IMR-90 (cell line): ENCODE data around the gene TP53BP2. TPM values are rescaled to one million over a fixed set of nuclear protein-coding genes. Genes with fewer than 3 reads are reported as not detected.

Source experiments
- ATAC-seq: fragments of 200-7000 bp; cut with Tn5 transposase; 2 replicates; pipeline ENCODE4 v1.9.1; 2020; ENCODE audit warnings: low read depth, mild to moderate bottlenecking, moderate library complexity
- BruUV-seq: library from RNA; stranded (reverse); fragments of 400-500 nt; replicated peaks from 2 replicates; lab custom pipeline; 2021; lab: Mats Ljungman, UMichigan
- CTCF ChIA-PET: fragments of 300-600 bp; formaldehyde crosslinking; extraction: SDS; loops from one replicate; lab custom pipeline; 2021; ENCODE audit warnings: antibody characterized with exemption; lab: Yijun Ruan, JAX
- POLR2A ChIA-PET: fragments of 300-600 bp; sonication (Branson Sonifier 250); formaldehyde crosslinking; loops from one replicate; lab custom pipeline; 2022; ENCODE audit warnings: antibody characterized with exemption; ENCODE audit not compliant: unreplicated experiment; lab: Charles Lee
- DNase-seq: peaks from one replicate; pipeline ENCODE4 v3.0.0; 2013
- H2AFZ ChIP-seq: replicated peaks from 2 replicates; pipeline ENCODE3; 2013; ENCODE audit warnings: low read length, mild to moderate bottlenecking; ENCODE audit not compliant: poor library complexity
- H2AK5ac ChIP-seq: 2 replicates; pipeline ENCODE4 v1.6.1; 2013; ENCODE audit warnings: low read depth, low read length, inconsistent platforms
- H2AK9ac ChIP-seq: replicated peaks from 2 replicates; pipeline ENCODE3; 2013; ENCODE audit warnings: mild to moderate bottlenecking, low read depth, low read length, moderate library complexity; ENCODE audit not compliant: poor library complexity
- H2BK120ac ChIP-seq: 2 replicates; pipeline ENCODE4 v1.6.1; 2013; ENCODE audit warnings: low read depth, low read length, inconsistent platforms
- H2BK15ac ChIP-seq: 3 replicates; pipeline ENCODE4 v1.6.1; 2013; ENCODE audit warnings: low read depth, low read length, inconsistent platforms
- H2BK20ac ChIP-seq: 2 replicates; pipeline ENCODE4 v1.6.1; 2013; ENCODE audit warnings: low read depth, mild to moderate bottlenecking, inconsistent platforms, low read length, moderate library complexity
- H2BK5ac ChIP-seq: 2 replicates; pipeline ENCODE4 v1.6.1; 2013; ENCODE audit warnings: mild to moderate bottlenecking, low read depth, low read length, inconsistent platforms; ENCODE audit not compliant: poor library complexity, severe bottlenecking
- H3K14ac ChIP-seq: replicated peaks from 2 replicates; pipeline ENCODE4 v1.6.1; 2013; ENCODE audit warnings: low read depth, low read length, inconsistent platforms
- H3K18ac ChIP-seq: 2 replicates; pipeline ENCODE4 v1.6.1; 2013; ENCODE audit warnings: low read depth, low read length, control low read depth
- H3K23ac ChIP-seq: 2 replicates; pipeline ENCODE4 v1.6.1; 2013; ENCODE audit warnings: low read depth, low read length, inconsistent platforms
- H3K27ac ChIP-seq: 2 replicates; pipeline ENCODE4 v1.5.1; 2013; ENCODE audit warnings: mild to moderate bottlenecking, control low read depth, low read length; ENCODE audit not compliant: insufficient read depth
- H3K27me3 ChIP-seq: 2 replicates; pipeline ENCODE4 v1.6.1; 2013; ENCODE audit warnings: low read length; ENCODE audit not compliant: control insufficient read depth, insufficient read depth
- H3K36me3 ChIP-seq: 2 replicates; pipeline ENCODE4 v1.6.1; 2013; ENCODE audit warnings: low read length, mixed read lengths; ENCODE audit not compliant: control insufficient read depth, insufficient read depth
- H3K4ac ChIP-seq: 2 replicates; pipeline ENCODE4 v1.6.1; 2013; ENCODE audit warnings: low read depth, low read length, inconsistent platforms
- H3K4me1 ChIP-seq: 2 replicates; pipeline ENCODE4 v1.6.1; 2013; ENCODE audit warnings: low read length, mixed read lengths; ENCODE audit not compliant: control insufficient read depth, insufficient read depth
- H3K4me2 ChIP-seq: 2 replicates; pipeline ENCODE4 v1.6.1; 2013; ENCODE audit warnings: low read depth, mild to moderate bottlenecking, control low read depth, low read length, moderate library complexity
- H3K4me3 ChIP-seq: 2 replicates; pipeline ENCODE4 v1.5.1; 2013; ENCODE audit warnings: low read depth, mild to moderate bottlenecking, control low read depth, low read length, moderate library complexity; ENCODE audit not compliant: insufficient read depth
- H3K56ac ChIP-seq: 2 replicates; pipeline ENCODE4 v1.6.1; 2013; ENCODE audit warnings: low read length, inconsistent platforms; ENCODE audit not compliant: insufficient read depth; ENCODE audit errors: extremely low read depth
- H3K79me1 ChIP-seq, 2 experiments: 2 replicates each; pipeline ENCODE4 v1.6.1; 2013; ENCODE audit warnings: low read length in 2 of 2, inconsistent platforms in 1 of 2, low read depth in 1 of 2
- H3K9ac ChIP-seq: 2 replicates; pipeline ENCODE4 v1.6.1; 2013; ENCODE audit warnings: low read depth, low read length, control low read depth
- H3K9me1 ChIP-seq: 2 replicates; pipeline ENCODE4 v1.6.1; 2013; ENCODE audit warnings: low read length, inconsistent platforms; ENCODE audit not compliant: insufficient read depth
- H3K9me3 ChIP-seq: 2 replicates; pipeline ENCODE4 v1.6.1; 2013; ENCODE audit warnings: low read length; ENCODE audit not compliant: control insufficient read depth, insufficient read depth
- H4K20me1 ChIP-seq: 2 replicates; pipeline ENCODE4 v1.6.1; 2013; ENCODE audit warnings: low read length, inconsistent platforms; ENCODE audit not compliant: insufficient read depth
- H4K5ac ChIP-seq: 2 replicates; pipeline ENCODE4 v1.6.1; 2013; ENCODE audit warnings: mild to moderate bottlenecking, low read depth, low read length, control low read depth
- H4K8ac ChIP-seq, 2 experiments: 2 replicates each; pipeline ENCODE4 v1.6.1; 2013; ENCODE audit warnings: low read depth in 2 of 2, low read length in 2 of 2, control low read depth in 1 of 2, inconsistent platforms in 1 of 2
- H4K91ac ChIP-seq: 2 replicates; pipeline ENCODE4 v1.6.1; 2013; ENCODE audit warnings: low read depth, low read length, inconsistent platforms; ENCODE audit not compliant: insufficient read depth
- FOS ChIP-seq: fragments of 150-350 bp; IDR thresholded peaks from 2 replicates; pipeline ENCODE4 v1.6.1; 2016; ENCODE audit warnings: low read depth, low read length
- RAD21 ChIP-seq: IDR thresholded peaks from 2 replicates; pipeline ENCODE4 v1.6.1; 2012; ENCODE audit warnings: low read length, improper control_type of control experiment
- SMC3 ChIP-seq: fragments of 150-350 bp; IDR thresholded peaks from 2 replicates; pipeline ENCODE4 v1.6.1; 2016; ENCODE audit warnings: low read depth, mild to moderate bottlenecking, antibody characterized with exemption, low read length, moderate library complexity
- WGBS, 2 experiments: methylation state at CpG; one replicate each; pipeline versions ENCODE4 v1.1.5 to v1.1.7; 2013; ENCODE audit warnings: missing lambda C conversion rate in 2 of 2; ENCODE audit not compliant: insufficient read length in 1 of 2; ENCODE audit errors: extremely low coverage in 2 of 2; 5-methylcytosine and 5-hydroxymethylcytosine counted together
- dilution Hi-C: fragments of 300-500 bp; cut with HindIII; formaldehyde crosslinking; loops from one replicate; pipeline ENCODE4 v1.14.3; 2018; ENCODE audit warnings: low sequenced_read_pairs; ENCODE audit not compliant: unreplicated experiment
- in situ Hi-C: fragments of 300-500 bp; cut with MboI; formaldehyde crosslinking; loops from 3 replicates; pipeline ENCODE4 v1.14.3; 2019; ENCODE audit warnings: low sequenced_read_pairs, inconsistent platforms, mixed read lengths
- intact Hi-C: fragments of 100-400 bp; cut with micrococcal nuclease; formaldehyde crosslinking; loops from 2 replicates; pipeline ENCODE4 v1.10.0; 2022
- polyA plus RNA-seq, 3 experiments: library from polyadenylated mRNA; depleted of rRNA; stranded (reverse); fragments of >200 nt; gene quantifications; 2 replicates each; pipeline ENCODE4 v1.2.3, GENCODE V29; 2012; ENCODE audit warnings: low replicate concordance in 1 of 3
- total RNA-seq: library from RNA; depleted of rRNA; stranded (reverse); fragments of >200 nt; gene quantifications from 2 replicates; pipeline ENCODE4 v1.2.3, GENCODE V29; 2012

The TP53BP2 gene
- total and polyA plus RNA-seq, 2 of the 4 experiments (the other 2 are of a cell fraction): 19.9 to 35.0 TPM

GRCh38 chr1:223885614-223886013 lies 39.9 kb upstream of the TP53BP2 start:
- no peak for TF ChIP-seq FOS
- TF ChIP-seq SMC3: no peak
- TF ChIP-seq RAD21: no peak
- no peak overlapping the region for H3K56ac ChIP-seq
- no peak overlapping the region for H2BK5ac ChIP-seq
- no TSS peak for BruUV-seq
- H4K8ac ChIP-seq: no peak overlapping the region
- DNase-seq (no peak), ATAC-seq (no peak)
- H3K4me3 ChIP-seq: no peak overlapping the region
- no peaks in the 10 kb centered on the region for H3K27me3 ChIP-seq
- ChIA-PET POLR2A (no interaction called here), CTCF (no interaction called here)
- intact Hi-C loops (loop anchor here (5.0 kb wide), 1 partner anchor 38 kb away; the partner anchor contains the start of gene TP53BP2), in situ Hi-C loops (no loop called here), dilution Hi-C loops (no loop called here)
- H3K9ac ChIP-seq: no peak overlapping the region
- 0 out of 2 replicates have a peak overlapping the region, but pooled peaks have one; percentile 39 for H2AK5ac ChIP-seq
- no peak overlapping the region for H3K18ac ChIP-seq
- no peaks in the 10 kb centered on the region for H3K9me3 ChIP-seq
- no peaks in the 10 kb centered on the region for H4K20me1 ChIP-seq
- H2AFZ ChIP-seq: no peak overlapping the region
- H2BK20ac ChIP-seq: no peak overlapping the region
- H3K27ac ChIP-seq: no peak overlapping the region
- H3K4me2 ChIP-seq: no peak overlapping the region
- H3K14ac ChIP-seq: no peak overlapping the region; the same call in 1 of the 2 replicates
- no peak overlapping the region for H4K5ac ChIP-seq
- peaks cover 4% of the 10 kb centered on the region for H3K4me1 ChIP-seq
- peaks cover 9% of the 10 kb centered on the region; the same call in 1 of the 2 replicates for H3K9me1 ChIP-seq
- H2BK120ac ChIP-seq: no peak overlapping the region
- no peak overlapping the region for H4K91ac ChIP-seq
- H3K79me1 ChIP-seq: no peaks in the 10 kb centered on the region
- WGBS, 2 experiments: no CpG with 5 or more reads among the region's 3 CpGs
- H3K23ac ChIP-seq: no peak overlapping the region
- H3K36me3 ChIP-seq: no peaks in the 10 kb centered on the region
- no peak overlapping the region for H2BK15ac ChIP-seq
- no peak overlapping the region for H2AK9ac ChIP-seq
- no peak overlapping the region for H3K4ac ChIP-seq
